Common myeloid progenitor, CD34-positive (primary cell): ENCODE data around the gene LYRM1.
A peak's percentile ranks its signal among the peaks of the same experiment; 100 is the strongest.

ENCODE experiments used
- CTCF ChIA-PET: fragments of 350-600 bp; sonication (Branson Sonifier 250); formaldehyde crosslinking; loops from one replicate; lab custom pipeline; 2021; ENCODE audit warnings: antibody characterized with exemption; lab: Charles Lee
- POLR2A ChIA-PET: fragments of 350-600 bp; sonication (Branson Sonifier 250); formaldehyde crosslinking; loops from one replicate; lab custom pipeline; 2021; ENCODE audit warnings: antibody characterized with exemption; lab: Charles Lee
- DNase-seq, 3 donors: peaks; one replicate each; pipeline versions ENCODE4 v3.0.0 to v3.0.0-alpha.2; 2013
- H3K27ac ChIP-seq, 2 experiments: 1 replicate in 1 of 2; 2 replicates in 1 of 2; pipeline ENCODE4 v1.7.0; 2013; ENCODE audit warnings: inconsistent platforms in 2 of 2, low read length in 2 of 2, mild to moderate bottlenecking in 2 of 2, low read depth in 1 of 2, moderate library complexity in 1 of 2; ENCODE audit not compliant: severe bottlenecking in 2 of 2, insufficient read depth in 1 of 2, poor library complexity in 1 of 2
- H3K27me3 ChIP-seq, 5 experiments: replicated peaks in 2 of 5; 1 replicate in 3 of 5; 2 replicates in 2 of 5; pipeline versions ENCODE4 v1.6.1 to v1.7.0; 2013; ENCODE audit warnings: low read length in 4 of 5, mild to moderate bottlenecking in 2 of 5, moderate library complexity in 2 of 5, inconsistent platforms in 1 of 5; ENCODE audit not compliant: insufficient read depth in 5 of 5, control insufficient read depth in 4 of 5
- H3K36me3 ChIP-seq, 4 experiments: 1 replicate in 2 of 4; 2 replicates in 2 of 4; pipeline versions ENCODE4 v1.6.1 to v1.7.0; 2013; ENCODE audit warnings: low read length in 3 of 4, control low read depth in 1 of 4, mild to moderate bottlenecking in 1 of 4; ENCODE audit not compliant: control insufficient read depth in 4 of 4, insufficient read depth in 4 of 4
- H3K4me1 ChIP-seq, 4 experiments: 1 replicate in 3 of 4; 2 replicates in 1 of 4; pipeline versions ENCODE4 v1.6.1 to v1.7.1; 2013; ENCODE audit warnings: low read length in 3 of 4, mild to moderate bottlenecking in 3 of 4, control low read depth in 1 of 4, inconsistent platforms in 1 of 4, moderate library complexity in 1 of 4; ENCODE audit not compliant: control insufficient read depth in 4 of 4, insufficient read depth in 4 of 4; ENCODE audit errors: control extremely low read depth in 1 of 4
- H3K4me3 ChIP-seq, 7 experiments: 1 replicate in 4 of 7; 2 replicates in 3 of 7; pipeline versions ENCODE4 v1.5.1 to v1.7.0; 2013; ENCODE audit warnings: mild to moderate bottlenecking in 7 of 7, low read length in 6 of 7, moderate library complexity in 6 of 7, inconsistent platforms in 2 of 7, low read depth in 2 of 7, control low read depth in 1 of 7; ENCODE audit not compliant: insufficient read depth in 4 of 7, control insufficient read depth in 1 of 7; ENCODE audit errors: extremely low read depth in 1 of 7
- H3K9me3 ChIP-seq, 5 experiments: 1 replicate in 4 of 5; 2 replicates in 1 of 5; pipeline versions ENCODE4 v1.6.1 to v1.7.1; 2013; ENCODE audit warnings: low read length in 4 of 5, mild to moderate bottlenecking in 2 of 5, inconsistent platforms in 1 of 5, low read depth in 1 of 5, moderate library complexity in 1 of 5; ENCODE audit not compliant: control insufficient read depth in 4 of 5, insufficient read depth in 2 of 5; ENCODE audit errors: control extremely low read depth in 1 of 5
- whole genome bisulfite sequencing: methylation state at CpG from one replicate; pipeline ENCODE4 v1.1.5; 2013; ENCODE audit not compliant: insufficient coverage; 5-methylcytosine and 5-hydroxymethylcytosine counted together

The LYRM1 gene

DNA sequence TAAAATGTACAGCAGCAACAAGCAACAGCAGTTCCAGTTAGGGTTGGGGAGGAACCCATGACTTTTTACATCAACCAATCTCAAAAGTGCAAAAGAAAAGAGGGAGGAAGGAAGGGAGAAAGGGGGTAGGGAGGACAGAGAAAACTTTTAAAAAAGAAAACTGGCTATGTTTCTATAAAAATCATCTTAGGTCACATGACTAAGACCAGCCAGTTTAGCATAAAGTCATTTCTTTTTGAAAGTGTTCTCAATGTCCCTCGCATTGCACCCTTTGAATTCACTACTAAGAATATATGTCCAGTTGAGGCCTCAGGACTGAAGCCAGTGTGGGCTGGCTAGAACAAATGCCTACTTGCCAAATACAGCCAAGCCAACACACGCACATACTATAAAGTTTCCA is 29.3 kb upstream of the LYRM1 start:
- Histone ChIP-seq H3K9me3 (no peaks in the 10 kb centered on the region), H3K4me1 (peaks cover 0 to 57% (median 25%) of the 10 kb centered on the region in 4 experiments), H3K27me3 (no peaks in the 10 kb centered on the region), H3K36me3 (peaks cover 0 to 6% (median 2%) of the 10 kb centered on the region in 4 experiments), H3K27ac (no peak overlapping the region), H3K4me3 (no peak overlapping the region)
- 78% methylated on average over 2 of the region's 2 CpGs for WGBS
- ChIA-PET CTCF (interaction anchor here (0.7 to 1.3 kb wide), 5 partner anchors 14 to 229 kb away, joined by 3 read pairs; no protein-coding TSS in a partner anchor), POLR2A (no interaction called here)
- DNase-seq = no peak

DNA sequence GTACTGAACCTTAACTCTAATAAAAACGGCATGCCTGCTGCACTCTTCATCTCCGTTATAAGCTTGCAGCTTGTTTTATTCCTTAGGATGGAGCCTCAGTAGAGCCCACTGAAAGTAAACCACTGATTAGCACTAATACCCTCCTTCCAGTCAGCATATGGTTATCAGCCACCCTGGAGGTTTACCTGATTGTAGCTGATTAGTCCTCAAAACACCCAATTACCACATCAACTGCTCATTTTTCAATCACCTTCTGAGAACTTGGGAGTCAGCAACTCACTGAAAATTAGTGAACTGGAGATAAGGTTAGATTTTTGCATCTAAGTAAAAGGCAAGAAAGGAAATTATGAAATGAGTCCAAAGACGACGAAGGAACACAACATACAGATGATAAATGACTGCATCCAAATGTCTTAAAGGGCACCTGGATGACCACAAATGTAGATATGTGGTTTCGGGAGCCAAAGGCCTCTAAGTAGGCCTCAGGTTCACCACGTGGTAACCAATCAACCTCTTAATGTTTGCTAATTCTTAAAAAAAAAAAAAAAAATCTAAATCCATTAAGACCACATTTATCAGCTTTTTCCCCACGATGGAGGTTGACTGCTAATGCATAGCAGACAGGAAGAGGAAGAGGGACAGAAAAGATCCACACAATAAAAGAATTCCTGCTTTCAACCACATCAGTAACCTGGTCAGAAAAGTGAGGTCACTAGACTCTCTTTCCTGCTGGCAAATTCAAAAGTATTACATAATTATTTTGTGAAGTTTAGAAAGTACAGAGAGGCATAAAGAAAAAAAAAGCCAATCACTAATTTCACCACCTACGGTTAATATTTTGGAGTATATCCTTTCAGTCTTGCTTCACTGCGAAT is 28.4 kb upstream of the LYRM1 start:
- H3K27ac ChIP-seq = no peak overlapping the region
- H3K9me3 ChIP-seq = no peaks in the 10 kb centered on the region
- H3K4me3 ChIP-seq = no peak overlapping the region
- WGBS = 100% methylated on average over 2 of the region's 9 CpGs
- H3K27me3 ChIP-seq = no peaks in the 10 kb centered on the region
- ChIA-PET CTCF (interaction anchor here (0.7 to 1.1 kb wide), 4 partner anchors 13 to 228 kb away, joined by 3 read pairs; no protein-coding TSS in a partner anchor), POLR2A (no interaction called here)
- DNase-seq = no peak
- H3K4me1 ChIP-seq = peaks cover 0 to 48% (median 24%) of the 10 kb centered on the region in 4 experiments
- peaks cover 0 to under 1% (median under 1%) of the 10 kb centered on the region in 4 experiments for H3K36me3 ChIP-seq

DNA sequence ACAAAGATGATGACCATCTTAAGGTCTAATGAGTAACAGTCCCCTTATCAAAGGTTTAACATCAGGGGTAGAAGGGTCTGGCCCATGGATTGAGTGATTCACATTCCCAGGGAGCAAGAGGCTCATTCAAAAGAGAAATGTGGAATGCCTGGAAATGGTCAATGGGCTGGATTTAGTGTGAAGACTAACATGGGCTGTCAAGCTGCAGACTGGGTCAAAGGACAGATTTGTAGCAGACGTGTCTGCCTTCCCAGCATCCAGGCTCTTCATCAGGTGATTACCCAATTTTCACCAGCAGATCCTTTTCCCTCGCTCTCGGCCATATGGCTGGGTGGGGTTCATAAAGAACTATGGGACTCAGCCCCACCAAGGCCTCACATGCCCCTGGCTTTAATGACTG is 27.2 kb upstream of the LYRM1 start:
- Histone ChIP-seq H3K27ac (no peak overlapping the region), H3K9me3 (no peaks in the 10 kb centered on the region), H3K36me3 (peaks cover 0 to 1% (median 0%) of the 10 kb centered on the region in 4 experiments), H3K4me1 (peaks cover 0 to 48% (median 24%) of the 10 kb centered on the region in 4 experiments), H3K27me3 (no peaks in the 10 kb centered on the region), H3K4me3 (no peak overlapping the region)
- 100% methylated on average over 1 of the region's 3 CpGs for WGBS
- no peak for DNase-seq
- ChIA-PET POLR2A (interaction anchor here (0.6 kb wide), 1 partner anchor 54 kb away, joined by 3 read pairs; no protein-coding TSS in a partner anchor), CTCF (interaction anchor here (0.9 to 2.8 kb wide), 4 partner anchors 8 to 35 kb away, joined by 3 to 10 read pairs (median 4); partner anchors contain the start of genes DCUN1D3 and LYRM1)

DNA sequence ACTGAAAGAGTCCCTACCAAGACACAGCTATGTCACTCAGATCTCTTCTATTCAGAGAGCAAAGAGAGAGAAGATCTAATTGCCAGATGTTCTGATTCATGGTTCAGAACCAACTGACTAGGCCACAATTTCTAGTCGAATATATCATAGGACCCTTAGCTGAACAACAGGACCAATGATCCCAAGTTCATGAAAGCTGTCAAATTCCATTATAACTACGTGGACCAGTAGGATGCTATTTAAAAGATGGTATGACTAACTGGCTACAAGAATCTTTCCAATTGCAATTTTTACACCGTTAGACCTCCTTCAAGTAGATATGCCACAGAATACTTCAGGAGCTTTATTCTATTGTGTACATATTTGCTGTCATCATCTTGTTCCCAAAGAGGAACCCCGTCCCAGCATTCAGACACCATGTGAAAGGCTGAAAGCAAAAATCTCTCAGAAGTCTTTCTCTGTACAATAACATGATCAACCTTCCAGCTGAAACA is 26.4 kb upstream of the LYRM1 start:
- 96% methylated on average over 4 of the region's 4 CpGs for WGBS
- DNase-seq = no peak
- no peak overlapping the region for H3K27ac ChIP-seq
- no peaks in the 10 kb centered on the region for H3K9me3 ChIP-seq
- CTCF ChIA-PET = interaction anchor here (0.8 to 2.8 kb wide), 9 partner anchors 8 to 81 kb away, joined by 3 to 11 read pairs (median 3); partner anchors contain the start of genes DCUN1D3 and LYRM1
- peaks cover 0 to 52% (median 28%) of the 10 kb centered on the region in 4 experiments for H3K4me1 ChIP-seq
- peaks cover 0 to 5% (median 0%) of the 10 kb centered on the region in 4 experiments for H3K36me3 ChIP-seq
- no peak overlapping the region for H3K4me3 ChIP-seq
- no peaks in the 10 kb centered on the region for H3K27me3 ChIP-seq
- POLR2A ChIA-PET = no interaction called here

DNA sequence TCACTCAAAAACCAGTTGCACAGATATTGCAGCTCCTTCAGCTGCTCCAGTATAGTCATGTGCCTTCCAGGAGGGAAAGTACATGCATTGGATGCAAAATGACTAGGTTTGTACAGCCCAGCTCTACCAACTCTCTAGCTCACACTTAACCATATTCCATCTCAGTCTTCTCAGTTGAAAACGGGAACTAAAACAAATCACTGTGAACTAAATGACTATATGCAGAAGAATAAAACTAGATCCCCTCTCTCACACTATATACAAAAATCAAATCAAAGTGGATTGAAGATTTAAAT is 25.3 kb upstream of the LYRM1 start:
- CTCF ChIA-PET = interaction anchor here (0.6 to 2.8 kb wide), 7 partner anchors 10 to 80 kb away, joined by 3 to 11 read pairs (median 3); no protein-coding TSS in a partner anchor
- peaks cover 0 to 56% (median 26%) of the 10 kb centered on the region in 4 experiments for H3K4me1 ChIP-seq
- no CpG with 5 or more reads among the region's 1 CpG for WGBS
- no peak for DNase-seq
- no peak overlapping the region for H3K4me3 ChIP-seq
- peaks cover 0 to 5% (median 0%) of the 10 kb centered on the region in 4 experiments for H3K36me3 ChIP-seq
- H3K27me3 ChIP-seq = no peaks in the 10 kb centered on the region
- H3K27ac ChIP-seq = no peak overlapping the region
- no peaks in the 10 kb centered on the region for H3K9me3 ChIP-seq
- POLR2A ChIA-PET = no interaction called here

DNA sequence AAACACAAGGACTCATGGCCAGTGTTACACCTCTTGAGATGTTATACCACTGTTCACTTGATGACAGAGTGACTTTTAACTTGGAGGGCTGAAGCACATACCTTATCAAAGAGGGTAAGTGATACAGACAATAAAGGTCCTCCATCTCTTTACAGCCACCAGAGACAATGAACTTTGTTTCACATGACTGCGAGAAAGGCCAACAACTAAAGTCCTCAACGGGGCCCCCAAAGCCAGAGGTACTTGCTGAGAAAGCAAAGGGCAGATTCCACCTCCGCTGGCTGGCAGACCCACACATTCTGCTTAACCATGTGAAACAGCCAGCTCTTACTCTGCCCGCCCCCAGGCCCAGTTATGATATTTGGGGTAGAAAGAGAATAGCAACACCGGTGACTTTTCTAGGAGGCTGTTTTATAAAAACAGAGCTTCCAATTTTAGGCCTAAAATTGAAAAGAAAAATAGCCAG is 21.9 kb upstream of the LYRM1 start:
- no peak for DNase-seq
- Histone ChIP-seq H3K27ac (no peak overlapping the region), H3K4me3 (peak overlapping the region in 1 of 7 experiments; percentile 48), H3K9me3 (no peaks in the 10 kb centered on the region), H3K27me3 (no peaks in the 10 kb centered on the region), H3K36me3 (peaks cover 0 to 5% (median under 1%) of the 10 kb centered on the region in 4 experiments), H3K4me1 (peaks cover 0 to 32% (median 13%) of the 10 kb centered on the region in 4 experiments)
- ChIA-PET POLR2A (no interaction called here), CTCF (interaction anchor here (0.7 to 1.5 kb wide), 2 partner anchors 9 to 28 kb away, joined by 3 to 4 read pairs; no protein-coding TSS in a partner anchor)
- WGBS = 100% methylated on average over 3 of the region's 5 CpGs
